ENCODE results near the gene GOSR2. TPM values are rescaled to one million over a fixed set of nuclear protein-coding genes. Genes with fewer than 3 reads are reported as not detected.

GOSR2 gene
- total and polyA plus RNA-seq, 2 experiments from 2014 or later: 48.1 to 61.4 TPM

DNA sequence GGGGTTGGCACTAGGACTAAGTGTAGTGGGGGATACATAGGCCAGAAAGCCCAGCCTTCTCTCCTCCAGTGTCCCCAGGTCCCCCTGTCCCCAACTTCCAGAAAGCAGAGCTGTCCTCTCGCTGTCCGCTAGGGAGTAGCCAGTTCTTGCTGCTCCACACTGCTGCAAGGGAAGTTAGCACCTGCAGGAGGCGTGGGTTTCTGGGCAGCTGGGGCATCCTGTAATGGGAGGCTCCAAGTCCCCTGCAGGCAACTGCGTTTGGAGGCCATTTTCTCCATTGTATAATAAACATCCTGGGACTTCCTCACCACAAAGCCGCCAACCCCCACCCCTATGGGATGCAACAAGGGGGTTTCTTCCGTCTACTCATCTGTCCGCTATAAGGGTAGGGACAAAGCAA, 54.4 kb downstream of the GOSR2 start:
- no peaks in the 10 kb centered on the region for H3K36me3 ChIP-seq (ENCODE audit: low read depth)
- H3K27me3 ChIP-seq (replicated peaks; ENCODE audit: insufficient read depth): peaks cover 41% of the 10 kb centered on the region
- 60 to 66% methylated on average over 7 of the region's 7 CpGs for WGBS, 2 experiments (ENCODE audit: low coverage in 1 of 2, low lambda C conversion rate in 2 of 2, missing lambda C conversion rate in 2 of 2)
- H3K9me3 ChIP-seq (ENCODE audit: low read depth): no peaks in the 10 kb centered on the region
- H3K9me2 ChIP-seq (ENCODE audit: insufficient read depth): no peaks in the 10 kb centered on the region
- in situ Hi-C loops (cut with MboI): no loop called here
- no peak overlapping the region for H3K4me2 ChIP-seq (ENCODE audit: unreplicated experiment)
- peak; percentile 34 for DNase-seq
- no peak for TF ChIP-seq EZH2phosphoT487 (IDR thresholded peaks at IDR 0.05; ENCODE audit: insufficient read depth, low read depth)
- TF ChIP-seq EZH2 (IDR thresholded peaks at IDR 0.05; ENCODE audit: insufficient read depth, poor library complexity, severe bottlenecking): peak; percentile 20
- no peaks in the 10 kb centered on the region for H3K4me1 ChIP-seq (ENCODE audit: insufficient read depth)
- H3K27ac ChIP-seq: no peak overlapping the region
- H3F3A ChIP-seq (ENCODE audit: insufficient read depth): no peaks in the 10 kb centered on the region
- H3K79me2 ChIP-seq (ENCODE audit: insufficient read depth): no peaks in the 10 kb centered on the region
- H3K9ac ChIP-seq: no peak overlapping the region
- no peak overlapping the region for H2AFZ ChIP-seq
- no peak overlapping the region for H3K4me3 ChIP-seq
- H4K20me1 ChIP-seq (ENCODE audit: insufficient read depth): no peaks in the 10 kb centered on the region

GRCh38 chr17:46977750-46978488, 55.0 kb downstream of the GOSR2 start:
- TF ChIP-seq EZH2 (IDR thresholded peaks at IDR 0.05; ENCODE audit: insufficient read depth, poor library complexity, severe bottlenecking): peak; percentile 1
- TF ChIP-seq EZH2phosphoT487 (IDR thresholded peaks at IDR 0.05; ENCODE audit: insufficient read depth, low read depth): no peak
- H3K9me3 ChIP-seq (ENCODE audit: low read depth): no peaks in the 10 kb centered on the region
- H3K79me2 ChIP-seq (ENCODE audit: insufficient read depth): no peaks in the 10 kb centered on the region
- WGBS, 2 experiments (ENCODE audit: low coverage in 1 of 2, low lambda C conversion rate in 2 of 2, missing lambda C conversion rate in 2 of 2): 8 to 14% methylated on average over 28 to 36 of the region's 36 CpGs
- no peak overlapping the region for H3K9ac ChIP-seq
- H3K4me1 ChIP-seq (ENCODE audit: insufficient read depth): no peaks in the 10 kb centered on the region
- peak; percentile 12 for DNase-seq
- no peak overlapping the region for H3K27ac ChIP-seq
- H3K4me2 ChIP-seq (ENCODE audit: unreplicated experiment): peak overlapping the region; percentile 68
- peak overlapping the region; percentile 62 for H3K4me3 ChIP-seq
- H3K36me3 ChIP-seq (ENCODE audit: low read depth): no peaks in the 10 kb centered on the region
- no peaks in the 10 kb centered on the region for H3K9me2 ChIP-seq (ENCODE audit: insufficient read depth)
- H3F3A ChIP-seq (ENCODE audit: insufficient read depth): no peaks in the 10 kb centered on the region
- H3K27me3 ChIP-seq (replicated peaks; ENCODE audit: insufficient read depth): peaks cover 35% of the 10 kb centered on the region
- in situ Hi-C loops (cut with MboI): no loop called here
- H4K20me1 ChIP-seq (ENCODE audit: insufficient read depth): no peaks in the 10 kb centered on the region
- peak overlapping the region; percentile 67; the same call in 1 of the 2 replicates for H2AFZ ChIP-seq

- Histone ChIP-seq H3K4me3 (peak overlapping the region; percentile 62), H3K9me3 (ENCODE audit: low read depth) (no peaks in the 10 kb centered on the region), H2AFZ (peak overlapping the region; percentile 67), H3K27me3 (replicated peaks; ENCODE audit: insufficient read depth) (peaks cover 34% of the 10 kb centered on the region), H3F3A (ENCODE audit: insufficient read depth) (no peaks in the 10 kb centered on the region), H3K9ac (no peak overlapping the region), H3K4me2 (ENCODE audit: unreplicated experiment) (peak overlapping the region; percentile 68), H3K4me1 (ENCODE audit: insufficient read depth) (no peaks in the 10 kb centered on the region), H3K79me2 (ENCODE audit: insufficient read depth) (no peaks in the 10 kb centered on the region), H3K9me2 (ENCODE audit: insufficient read depth) (no peaks in the 10 kb centered on the region), H4K20me1 (ENCODE audit: insufficient read depth) (no peaks in the 10 kb centered on the region), H3K27ac (no peak overlapping the region), H3K36me3 (ENCODE audit: low read depth) (no peaks in the 10 kb centered on the region)
- WGBS, 2 experiments (ENCODE audit: low coverage in 1 of 2, low lambda C conversion rate in 2 of 2, missing lambda C conversion rate in 2 of 2): 1 to 2% methylated on average over 41 to 79 of the region's 83 CpGs
- no peak for TF ChIP-seq EZH2 (IDR thresholded peaks at IDR 0.05; ENCODE audit: insufficient read depth, poor library complexity, severe bottlenecking)
- 0 out of 2 replicates have a peak, but pooled peaks have one; percentile 44 for TF ChIP-seq EZH2phosphoT487 (IDR thresholded peaks at IDR 0.05; ENCODE audit: insufficient read depth, low read depth)
- in situ Hi-C loops (cut with MboI): no loop called here
- peak; percentile 31 for DNase-seq
Measured at GRCh38 chr17:46978489-46979146, 55.7 kb downstream of the GOSR2 start.

DNA sequence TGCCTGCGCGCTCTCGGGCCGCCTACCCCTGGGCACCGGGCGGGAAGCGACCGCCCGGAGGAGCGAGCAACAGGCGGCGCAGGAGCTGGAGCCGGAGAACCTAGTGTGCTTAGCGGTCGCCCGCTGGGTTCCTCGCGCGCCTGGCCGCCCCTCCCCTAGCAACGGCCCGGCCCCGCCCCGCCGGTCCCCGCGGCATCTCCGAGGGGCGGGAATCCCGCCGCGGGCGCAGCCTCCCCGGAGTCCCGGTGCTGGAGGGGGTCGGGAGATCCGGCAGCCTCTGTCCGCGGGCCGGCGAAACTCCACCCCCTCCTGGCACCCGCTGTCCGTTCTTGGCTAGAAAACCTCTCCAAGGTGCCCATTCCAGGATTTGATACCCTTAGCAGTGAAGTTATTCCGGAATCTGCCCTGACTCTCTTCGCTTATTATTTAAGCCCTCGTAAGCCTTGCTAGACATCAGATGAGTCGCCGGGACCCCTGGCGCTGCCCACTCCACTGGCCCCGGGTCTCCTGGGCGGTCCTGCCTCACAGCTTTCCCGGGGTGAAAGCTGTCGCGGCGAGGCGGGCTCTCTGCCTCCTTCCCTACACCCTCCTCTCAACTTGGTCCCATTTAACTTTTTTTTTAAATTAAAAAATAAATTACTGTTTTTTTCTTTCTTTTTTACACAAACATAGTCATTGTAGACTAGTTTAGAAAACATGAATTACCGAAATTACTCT, 56.3 kb downstream of the GOSR2 start, which contains the start of gene RPRML:
RPRML (minus strand) TSS at position 107 of the 717 bp plus-strand sequence. CDS start 246 bp downstream, outside the sequence.
- Histone ChIP-seq H3K79me2 (ENCODE audit: insufficient read depth) (no peaks in the 10 kb centered on the region), H3K36me3 (ENCODE audit: low read depth) (no peaks in the 10 kb centered on the region), H3K27ac (no peak within 1 kb of the TSS), H3K9me2 (ENCODE audit: insufficient read depth) (no peaks in the 10 kb centered on the region), H3K4me1 (ENCODE audit: insufficient read depth) (no peaks in the 10 kb centered on the region), H3K27me3 (replicated peaks; ENCODE audit: insufficient read depth) (peaks cover 34% of the 10 kb centered on the region), H4K20me1 (ENCODE audit: insufficient read depth) (no peaks in the 10 kb centered on the region), H3K9me3 (ENCODE audit: low read depth) (no peaks in the 10 kb centered on the region), H2AFZ (peak within 1 kb of the TSS; percentile 67), H3K9ac (no peak within 1 kb of the TSS), H3F3A (ENCODE audit: insufficient read depth) (no peaks in the 10 kb centered on the region), H3K4me2 (ENCODE audit: unreplicated experiment) (peak within 1 kb of the TSS; percentile 68), H3K4me3 (peak within 1 kb of the TSS; percentile 62)
- peak; percentile 47 for DNase-seq
- TF ChIP-seq EZH2phosphoT487 (IDR thresholded peaks at IDR 0.05; ENCODE audit: insufficient read depth, low read depth) (no peak), EZH2 (IDR thresholded peaks at IDR 0.05; ENCODE audit: insufficient read depth, poor library complexity, severe bottlenecking) (peak; percentile 68)
- in situ Hi-C loops (cut with MboI): no loop called here
- 3 to 5% methylated on average over 41 to 49 of the region's 57 CpGs for WGBS, 2 experiments (ENCODE audit: low coverage in 1 of 2, low lambda C conversion rate in 2 of 2, missing lambda C conversion rate in 2 of 2)

Measured in GM23248 (cell line).